ENCODE data around the gene SGTA.

Gene SGTA

DNA sequence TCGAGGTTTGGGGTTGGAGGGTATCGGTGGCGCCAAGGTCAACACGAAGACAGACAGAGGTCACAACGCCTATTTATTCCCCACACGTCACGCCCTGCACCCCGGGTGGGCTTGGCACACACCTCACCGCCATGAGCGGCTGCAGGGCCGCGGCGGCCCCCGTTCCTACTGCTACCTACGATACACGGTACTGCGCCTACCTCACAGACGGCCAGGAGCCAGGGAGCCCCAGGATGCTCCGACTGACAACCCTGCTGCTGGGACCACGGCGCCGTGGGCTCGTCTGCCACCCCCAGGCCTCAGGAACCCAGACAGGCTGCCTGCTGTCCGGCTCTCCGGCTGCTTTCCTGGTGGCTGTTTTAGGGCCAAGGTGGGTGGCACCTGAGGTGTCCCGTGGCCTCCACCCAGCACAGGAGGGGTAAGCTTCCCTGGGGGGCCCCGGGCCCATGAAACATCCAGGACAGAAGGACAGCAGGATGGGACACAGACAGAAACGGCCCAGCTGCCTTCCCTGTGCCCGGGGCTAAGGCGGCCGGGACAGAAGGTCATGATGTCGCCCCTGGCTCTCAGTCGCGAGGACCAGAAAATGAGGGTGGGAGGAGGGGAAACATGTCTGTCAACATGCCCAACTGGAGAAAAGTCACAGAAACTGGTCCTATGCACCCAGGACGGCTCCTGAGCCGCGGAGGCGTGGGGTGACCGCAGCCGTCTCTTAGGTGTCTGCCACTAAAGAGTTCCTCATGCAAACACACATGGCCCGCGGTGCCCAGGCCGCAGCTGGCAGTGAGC is 28.2 kb downstream of the SGTA start:
- Histone ChIP-seq H3K9ac (ENCODE audit: low read depth, low read length, poor library complexity, severe bottlenecking) (no peak overlapping the region), H3K36me3 (ENCODE audit: insufficient read depth, low read length) (peaks cover 26% of the 10 kb centered on the region), H3K79me2 (ENCODE audit: insufficient read depth, low read length) (no peaks in the 10 kb centered on the region), H3K4me1 (ENCODE audit: insufficient read depth, low read length, poor library complexity, severe bottlenecking) (no peaks in the 10 kb centered on the region), H3K4me2 (ENCODE audit: low read depth, low read length, poor library complexity, severe bottlenecking) (no peak overlapping the region), H4K20me1 (ENCODE audit: insufficient read depth, low read length, poor library complexity, severe bottlenecking) (no peaks in the 10 kb centered on the region), H3K27me3 (ENCODE audit: insufficient read depth, low read length, poor library complexity, severe bottlenecking) (no peaks in the 10 kb centered on the region), H2AFZ (ENCODE audit: low read length) (no peak overlapping the region), H3K9me2 (replicated peaks; ENCODE audit: low read depth, low read length) (no peaks in the 10 kb centered on the region), H3F3A (ENCODE audit: low read depth) (no peaks in the 10 kb centered on the region), H3K9me3 (ENCODE audit: insufficient read depth, low read depth, low read length) (no peaks in the 10 kb centered on the region), H3K4me3 (ENCODE audit: low read length, poor library complexity, severe bottlenecking) (no peak overlapping the region)
- TF ChIP-seq EZH2phosphoT487 (IDR thresholded peaks at IDR 0.05; ENCODE audit: borderline replicate concordance) = no peak
- TF ChIP-seq, protein P1, sequence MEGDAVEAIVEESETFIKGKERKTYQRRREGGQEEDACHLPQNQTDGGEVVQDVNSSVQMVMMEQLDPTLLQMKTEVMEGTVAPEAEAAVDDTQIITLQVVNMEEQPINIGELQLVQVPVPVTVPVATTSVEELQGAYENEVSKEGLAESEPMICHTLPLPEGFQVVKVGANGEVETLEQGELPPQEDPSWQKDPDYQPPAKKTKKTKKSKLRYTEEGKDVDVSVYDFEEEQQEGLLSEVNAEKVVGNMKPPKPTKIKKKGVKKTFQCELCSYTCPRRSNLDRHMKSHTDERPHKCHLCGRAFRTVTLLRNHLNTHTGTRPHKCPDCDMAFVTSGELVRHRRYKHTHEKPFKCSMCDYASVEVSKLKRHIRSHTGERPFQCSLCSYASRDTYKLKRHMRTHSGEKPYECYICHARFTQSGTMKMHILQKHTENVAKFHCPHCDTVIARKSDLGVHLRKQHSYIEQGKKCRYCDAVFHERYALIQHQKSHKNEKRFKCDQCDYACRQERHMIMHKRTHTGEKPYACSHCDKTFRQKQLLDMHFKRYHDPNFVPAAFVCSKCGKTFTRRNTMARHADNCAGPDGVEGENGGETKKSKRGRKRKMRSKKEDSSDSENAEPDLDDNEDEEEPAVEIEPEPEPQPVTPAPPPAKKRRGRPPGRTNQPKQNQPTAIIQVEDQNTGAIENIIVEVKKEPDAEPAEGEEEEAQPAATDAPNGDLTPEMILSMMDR (conservative IDR thresholded peaks at IDR 0.05; ENCODE audit: low read length) = no peak

DNA sequence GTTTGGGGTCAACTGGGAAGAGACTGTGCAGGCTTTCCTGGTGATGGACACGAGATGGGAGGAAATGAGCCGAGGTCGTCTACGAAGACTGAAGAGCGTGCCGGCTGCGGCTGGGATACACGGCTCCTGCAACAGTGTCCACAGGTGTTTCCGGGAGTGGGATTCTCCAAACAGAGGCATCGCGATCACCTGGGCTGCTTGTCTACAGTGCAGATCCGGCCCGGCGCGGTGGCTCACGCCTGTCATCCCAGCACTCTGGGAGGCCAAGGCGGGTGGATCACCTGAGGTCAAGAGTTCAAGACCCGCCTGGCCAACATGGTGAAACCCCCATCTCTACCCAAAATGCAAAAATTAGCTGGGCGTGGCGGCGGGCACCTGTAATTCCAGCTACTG is 31.6 kb downstream of the SGTA start:
- no peaks in the 10 kb centered on the region for H4K20me1 ChIP-seq (ENCODE audit: insufficient read depth, low read length, poor library complexity, severe bottlenecking)
- no peaks in the 10 kb centered on the region for H3K9me3 ChIP-seq (ENCODE audit: insufficient read depth, low read depth, low read length)
- H3K4me2 ChIP-seq (ENCODE audit: low read depth, low read length, poor library complexity, severe bottlenecking) = no peak overlapping the region
- H3K9ac ChIP-seq (ENCODE audit: low read depth, low read length, poor library complexity, severe bottlenecking) = no peak overlapping the region
- H3K4me3 ChIP-seq (ENCODE audit: low read length, poor library complexity, severe bottlenecking) = no peak overlapping the region
- no peak overlapping the region for H2AFZ ChIP-seq (ENCODE audit: low read length)
- no peaks in the 10 kb centered on the region for H3K4me1 ChIP-seq (ENCODE audit: insufficient read depth, low read length, poor library complexity, severe bottlenecking)
- H3F3A ChIP-seq (ENCODE audit: low read depth) = no peaks in the 10 kb centered on the region
- peaks cover 19% of the 10 kb centered on the region; the same call in 1 of the 2 replicates for H3K36me3 ChIP-seq (ENCODE audit: insufficient read depth, low read length)
- H3K79me2 ChIP-seq (ENCODE audit: insufficient read depth, low read length) = no peaks in the 10 kb centered on the region
- TF ChIP-seq, protein P1 (conservative IDR thresholded peaks at IDR 0.05; ENCODE audit: low read length) = no peak
- H3K27me3 ChIP-seq (ENCODE audit: insufficient read depth, low read length, poor library complexity, severe bottlenecking) = no peaks in the 10 kb centered on the region
- no peaks in the 10 kb centered on the region for H3K9me2 ChIP-seq (replicated peaks; ENCODE audit: low read depth, low read length)

DNA sequence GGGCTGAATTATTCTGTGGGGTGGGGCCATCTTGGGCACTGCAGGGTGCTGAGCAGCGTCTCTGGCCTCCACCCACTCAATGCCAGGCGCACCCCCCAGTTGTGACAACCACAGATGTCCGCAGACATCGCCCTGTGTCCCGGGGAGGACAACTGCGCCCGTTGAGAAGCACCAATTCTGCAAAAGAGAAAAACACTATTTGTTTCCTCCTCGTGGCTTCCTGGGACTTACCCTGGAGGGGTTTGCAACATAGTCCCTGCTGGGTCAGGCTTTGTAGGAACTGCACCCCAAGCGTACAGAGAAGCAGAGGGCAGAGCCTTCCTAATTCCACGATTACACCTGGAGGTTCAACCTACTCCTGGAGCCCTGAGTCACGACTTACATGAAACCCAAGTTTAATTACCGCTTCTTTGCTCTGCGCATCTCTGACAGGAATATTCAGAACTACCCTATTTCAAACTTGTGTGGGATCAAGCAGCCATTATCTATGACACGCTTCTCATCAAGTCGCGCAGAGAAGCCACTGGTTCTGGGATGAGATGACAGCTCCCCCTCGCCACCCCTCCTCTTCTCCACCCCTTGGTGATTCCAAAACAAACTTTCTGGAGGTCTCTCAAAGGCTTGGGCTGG is 32.1 kb downstream of the SGTA start:
- H3K4me3 ChIP-seq (ENCODE audit: low read length, poor library complexity, severe bottlenecking) = no peak overlapping the region
- H3K79me2 ChIP-seq (ENCODE audit: insufficient read depth, low read length) = no peaks in the 10 kb centered on the region
- no peaks in the 10 kb centered on the region for H3K9me3 ChIP-seq (ENCODE audit: insufficient read depth, low read depth, low read length)
- no peak overlapping the region for H3K4me2 ChIP-seq (ENCODE audit: low read depth, low read length, poor library complexity, severe bottlenecking)
- H3K4me1 ChIP-seq (ENCODE audit: insufficient read depth, low read length, poor library complexity, severe bottlenecking) = no peaks in the 10 kb centered on the region
- H3K9me2 ChIP-seq (replicated peaks; ENCODE audit: low read depth, low read length) = no peaks in the 10 kb centered on the region
- no peaks in the 10 kb centered on the region for H3K27me3 ChIP-seq (ENCODE audit: insufficient read depth, low read length, poor library complexity, severe bottlenecking)
- no peaks in the 10 kb centered on the region for H4K20me1 ChIP-seq (ENCODE audit: insufficient read depth, low read length, poor library complexity, severe bottlenecking)
- no peak overlapping the region for H3K9ac ChIP-seq (ENCODE audit: low read depth, low read length, poor library complexity, severe bottlenecking)
- H3F3A ChIP-seq (ENCODE audit: low read depth) = no peaks in the 10 kb centered on the region
- TF ChIP-seq, protein P1 (conservative IDR thresholded peaks at IDR 0.05; ENCODE audit: low read length) = no peak
- TF ChIP-seq EZH2phosphoT487 (IDR thresholded peaks at IDR 0.05; ENCODE audit: borderline replicate concordance) = no peak
- H2AFZ ChIP-seq (ENCODE audit: low read length) = no peak overlapping the region
- peaks cover 17% of the 10 kb centered on the region; the same call in 1 of the 2 replicates for H3K36me3 ChIP-seq (ENCODE audit: insufficient read depth, low read length)
